ENCODE measurements around the gene KCNJ5. TPM values are rescaled to one million over a fixed set of nuclear protein-coding genes. Genes with fewer than 3 reads are reported as not detected.
"Not testable (repeated sequence)": the region's sequence is repeated elsewhere in the genome, so short reads cannot be mapped to it uniquely, and the experiment has no call there.

The KCNJ5 gene
- polyA plus RNA-seq, 1 donor from 2014 or later: not detected

DNA sequence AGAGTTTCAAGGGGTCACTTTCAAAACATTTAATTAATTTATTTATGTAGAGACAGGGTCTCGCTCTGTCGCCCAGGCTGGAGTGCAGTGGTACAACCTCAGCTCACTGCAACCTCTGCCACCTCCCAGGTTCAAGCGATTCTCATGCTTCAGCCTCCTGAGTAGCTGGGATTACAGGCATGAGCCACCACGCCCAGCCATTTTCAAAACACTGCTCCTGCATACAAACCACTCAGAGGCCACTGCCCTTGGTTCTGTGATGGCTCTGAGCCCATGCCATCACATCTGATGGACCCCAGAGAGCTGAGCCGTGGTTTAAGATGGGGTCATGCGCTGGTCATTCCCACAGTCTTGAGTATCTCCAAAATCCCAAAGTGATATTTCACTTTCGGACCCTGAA is 28.5 kb downstream of the KCNJ5 start:
- not testable (repeated sequence) for H3K36me3 Mint-ChIP-seq, H3K27ac Mint-ChIP-seq, H3K4me3 Mint-ChIP-seq, H3K4me1 Mint-ChIP-seq, H3K9me3 Mint-ChIP-seq
- peaks cover 27% of the 10 kb centered on the region for H3K27me3 Mint-ChIP-seq

DNA sequence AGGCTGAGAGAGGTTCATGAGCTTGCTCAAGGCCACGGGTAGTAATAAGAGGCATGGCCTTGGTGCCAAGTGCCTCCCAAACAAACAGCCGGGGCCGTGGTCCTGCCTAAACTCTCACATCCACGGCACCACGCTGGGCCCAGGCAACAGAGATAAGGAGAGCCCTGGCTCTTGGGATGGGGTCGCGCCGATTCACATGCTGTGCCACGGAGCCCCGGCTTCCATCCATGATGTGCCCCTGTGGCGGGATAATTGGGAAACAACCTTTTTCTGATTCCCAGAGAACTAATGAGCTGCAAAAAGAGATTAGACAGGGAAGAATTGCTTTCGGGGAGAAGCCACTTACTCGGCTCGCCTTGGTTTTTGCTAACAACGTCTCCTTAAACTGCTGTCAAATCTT is 29.5 kb downstream of the KCNJ5 start:
- Mint-ChIP-seq H3K4me1 (peaks cover 0 to 8% (median 0%) of the 10 kb centered on the region in 3 donors), H3K27me3 (peaks cover 24% of the 10 kb centered on the region), H3K27ac (no peak overlapping the region), H3K4me3 (no peak overlapping the region), H3K9me3 (peaks cover 0 to 4% (median 0%) of the 10 kb centered on the region in 3 donors), H3K36me3 (no peaks in the 10 kb centered on the region)

- Mint-ChIP-seq H3K27me3 (peaks cover 24% of the 10 kb centered on the region), H3K4me3 (peak overlapping the region in 1 of 4 donors; percentile 28), H3K36me3 (no peaks in the 10 kb centered on the region), H3K27ac (no peak overlapping the region), H3K4me1 (peaks cover 0 to 8% (median under 1%) of the 10 kb centered on the region in 3 donors), H3K9me3 (peaks cover 0 to 2% (median 0%) of the 10 kb centered on the region in 3 donors)
Measured at GRCh38 chr11:128921793-128922192, 30.6 kb downstream of the KCNJ5 start.

DNA sequence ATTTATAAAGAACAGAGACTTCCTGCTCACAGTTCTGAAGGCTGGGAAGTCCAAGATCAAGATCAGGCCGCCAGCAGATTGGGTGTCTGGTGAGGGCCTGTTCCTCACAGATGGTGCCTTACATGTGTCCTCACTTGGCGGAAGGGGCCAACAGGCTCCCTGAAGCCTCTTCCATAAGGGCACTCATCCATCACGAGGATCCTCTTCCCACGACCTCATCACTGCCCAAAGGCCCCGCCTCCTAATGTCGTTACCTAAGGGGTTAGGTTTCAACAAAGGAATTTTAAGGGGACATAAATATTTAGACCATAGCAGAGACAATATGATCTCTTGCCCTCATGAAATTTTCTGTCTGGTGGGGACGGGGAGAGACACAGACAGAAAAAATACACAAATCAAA is 32.9 kb downstream of the KCNJ5 start:
- Mint-ChIP-seq H3K27ac (no peak overlapping the region), H3K4me1 (peaks cover 7 to 19% (median 14%) of the 10 kb centered on the region in 3 donors), H3K36me3 (no peaks in the 10 kb centered on the region), H3K27me3 (peaks cover 15% of the 10 kb centered on the region), H3K9me3 (no peaks in the 10 kb centered on the region), H3K4me3 (no peak overlapping the region)

DNA sequence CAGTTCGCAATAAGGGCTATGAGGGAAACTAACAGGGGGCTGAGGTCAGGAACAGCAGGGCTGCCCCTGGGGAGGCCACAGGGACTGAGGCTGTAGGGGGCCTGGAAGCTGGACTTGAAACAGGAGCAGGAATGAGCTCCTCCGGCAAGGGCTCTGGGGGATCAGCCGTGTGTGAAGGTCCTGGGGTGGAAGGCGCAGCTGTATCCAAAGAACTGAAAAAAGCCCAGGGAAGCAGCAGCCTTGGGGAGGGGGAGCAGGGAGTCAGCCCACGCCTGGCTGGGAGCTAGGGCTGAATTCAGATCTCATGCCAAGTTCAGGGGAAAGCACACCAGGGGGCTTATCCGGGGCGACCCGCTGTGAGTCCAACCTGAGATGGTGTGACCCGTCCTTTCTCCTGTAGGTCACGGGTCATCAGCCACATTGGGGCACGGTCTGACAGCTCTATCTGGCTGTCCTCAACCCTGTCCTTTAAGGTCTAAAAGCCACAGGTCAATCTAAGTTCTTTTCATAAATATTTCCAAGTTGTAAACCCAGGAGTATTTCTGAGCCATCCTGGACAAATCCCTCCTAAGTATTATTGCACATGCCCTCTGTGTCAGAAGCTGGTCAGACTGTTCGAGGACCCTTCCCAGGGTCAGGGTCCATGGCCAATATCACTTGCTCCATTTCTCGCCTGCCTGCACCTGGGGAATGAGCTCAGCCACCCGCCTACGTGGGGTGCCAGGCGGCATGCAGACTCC is 33.5 kb downstream of the KCNJ5 start:
- Mint-ChIP-seq H3K27me3 (peaks cover 12% of the 10 kb centered on the region), H3K4me1 (peaks cover 10 to 21% (median 14%) of the 10 kb centered on the region in 3 donors), H3K4me3 (no peak overlapping the region), H3K27ac (no peak overlapping the region), H3K36me3 (no peaks in the 10 kb centered on the region), H3K9me3 (no peaks in the 10 kb centered on the region)

DNA sequence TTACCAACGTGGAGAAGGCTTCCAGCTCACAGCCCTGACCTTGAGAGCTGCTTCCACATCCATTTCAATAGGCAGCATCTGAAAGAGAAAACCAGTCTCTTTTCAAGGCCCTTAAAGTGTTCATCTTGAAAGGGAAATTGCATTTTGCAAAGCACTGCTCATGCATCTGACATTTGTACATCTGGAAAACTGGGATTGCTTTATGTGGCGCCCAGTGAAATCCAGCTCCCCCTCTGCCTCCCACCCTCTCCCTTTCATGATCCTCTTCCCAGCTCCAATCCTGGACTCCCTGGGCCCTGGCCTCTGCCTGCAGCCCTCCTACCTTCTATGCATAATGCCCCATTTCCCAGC is 34.1 kb downstream of the KCNJ5 start:
- H3K4me1 Mint-ChIP-seq: peaks cover 10 to 21% (median 14%) of the 10 kb centered on the region in 3 donors
- peaks cover 8% of the 10 kb centered on the region for H3K27me3 Mint-ChIP-seq
- H3K4me3 Mint-ChIP-seq: no peak overlapping the region
- H3K9me3 Mint-ChIP-seq: no peaks in the 10 kb centered on the region
- no peak overlapping the region for H3K27ac Mint-ChIP-seq
- H3K36me3 Mint-ChIP-seq: no peaks in the 10 kb centered on the region

DNA sequence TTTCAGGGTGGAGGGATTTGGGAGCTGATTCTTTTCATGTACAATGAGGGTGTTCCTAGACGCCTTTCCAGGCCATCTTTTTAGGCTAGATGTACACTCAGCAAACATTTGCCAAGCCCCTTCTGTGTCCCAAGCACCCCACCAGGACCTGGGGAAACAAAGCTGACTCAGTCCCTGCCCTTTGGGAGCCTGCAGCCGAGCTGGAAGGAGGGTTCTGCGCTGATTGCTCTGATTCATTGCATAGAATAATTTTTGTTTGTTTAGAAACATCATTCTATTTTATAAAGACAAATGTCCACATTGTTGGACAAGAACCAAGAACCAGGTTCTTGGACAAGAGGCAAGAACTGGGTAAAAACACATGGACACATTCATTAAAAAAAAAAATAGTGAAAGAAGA is 34.8 kb downstream of the KCNJ5 start:
- Mint-ChIP-seq H3K36me3 (no peaks in the 10 kb centered on the region), H3K4me1 (peaks cover 10 to 21% (median 14%) of the 10 kb centered on the region in 3 donors), H3K27me3 (peaks cover 5% of the 10 kb centered on the region), H3K9me3 (no peaks in the 10 kb centered on the region), H3K4me3 (no peak overlapping the region), H3K27ac (no peak overlapping the region)

GRCh38 chr11:128926437-128927107 is 35.4 kb downstream of the KCNJ5 start:
- no peak overlapping the region for H3K27ac Mint-ChIP-seq
- peaks cover 6% of the 10 kb centered on the region for H3K27me3 Mint-ChIP-seq
- no peaks in the 10 kb centered on the region for H3K36me3 Mint-ChIP-seq
- H3K4me1 Mint-ChIP-seq: peaks cover 10 to 21% (median 14%) of the 10 kb centered on the region in 3 donors
- H3K9me3 Mint-ChIP-seq: no peaks in the 10 kb centered on the region
- peak overlapping the region in 1 of 4 donors; percentile 4 for H3K4me3 Mint-ChIP-seq

DNA sequence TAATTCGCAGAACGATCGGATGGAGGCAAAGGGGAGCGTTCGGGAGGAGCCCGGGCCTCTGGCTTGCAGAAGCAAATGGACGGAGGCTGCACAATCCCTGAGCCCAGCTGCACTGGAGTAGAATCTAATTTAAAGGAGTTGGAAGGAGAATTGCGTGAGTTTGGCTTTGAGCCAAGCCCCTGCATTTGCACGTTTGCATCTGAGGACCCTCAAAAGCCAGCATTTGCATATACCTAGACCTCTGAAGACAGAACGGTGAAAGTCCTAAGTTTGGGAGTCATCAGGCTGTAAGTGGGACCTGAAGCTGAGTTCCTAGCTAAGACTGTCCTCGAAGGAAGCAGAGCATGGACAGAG is 35.9 kb downstream of the KCNJ5 start:
- no peaks in the 10 kb centered on the region for H3K9me3 Mint-ChIP-seq
- H3K4me3 Mint-ChIP-seq: peak overlapping the region in 1 of 4 donors; percentile 4
- no peaks in the 10 kb centered on the region for H3K36me3 Mint-ChIP-seq
- peaks cover 10 to 20% (median 14%) of the 10 kb centered on the region in 3 donors for H3K4me1 Mint-ChIP-seq
- H3K27ac Mint-ChIP-seq: no peak overlapping the region
- peaks cover 10% of the 10 kb centered on the region for H3K27me3 Mint-ChIP-seq

GRCh38 chr11:128927683-128928336 is 36.7 kb downstream of the KCNJ5 start:
- peaks cover 9% of the 10 kb centered on the region for H3K27me3 Mint-ChIP-seq
- H3K4me3 Mint-ChIP-seq: peak overlapping the region in 3 of 4 donors; percentile 51 to 84 (median 70)
- no peaks in the 10 kb centered on the region for H3K36me3 Mint-ChIP-seq
- H3K9me3 Mint-ChIP-seq: no peaks in the 10 kb centered on the region
- H3K4me1 Mint-ChIP-seq: peaks cover 10 to 17% (median 14%) of the 10 kb centered on the region in 3 donors
- H3K27ac Mint-ChIP-seq: no peak overlapping the region

DNA sequence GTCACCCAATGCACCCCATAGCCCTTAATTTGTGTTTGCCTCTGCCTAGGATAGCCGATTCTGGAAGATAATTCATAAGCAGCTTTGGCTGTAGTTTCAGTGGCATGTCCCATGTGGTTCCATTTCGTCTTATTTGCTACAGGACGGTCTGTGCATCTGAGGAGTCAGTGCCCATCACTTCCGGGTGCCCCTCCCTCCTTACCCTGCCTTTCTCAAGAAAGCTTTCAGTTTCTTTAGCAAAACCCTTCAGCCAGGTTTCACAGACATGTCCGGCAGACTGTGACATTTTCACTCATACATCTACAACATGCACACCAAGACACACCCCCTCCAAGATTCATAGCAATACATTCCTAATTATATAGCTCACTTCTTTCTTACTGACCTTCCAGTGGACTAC is 37.2 kb downstream of the KCNJ5 start:
- Mint-ChIP-seq H3K36me3 (no peaks in the 10 kb centered on the region), H3K4me3 (peak overlapping the region in 3 of 4 donors; percentile 51 to 84 (median 63)), H3K27me3 (peaks cover 9% of the 10 kb centered on the region), H3K9me3 (no peaks in the 10 kb centered on the region), H3K4me1 (peaks cover 10 to 17% (median 14%) of the 10 kb centered on the region in 3 donors), H3K27ac (peak overlapping the region in 1 of 3 donors; percentile 24)

DNA sequence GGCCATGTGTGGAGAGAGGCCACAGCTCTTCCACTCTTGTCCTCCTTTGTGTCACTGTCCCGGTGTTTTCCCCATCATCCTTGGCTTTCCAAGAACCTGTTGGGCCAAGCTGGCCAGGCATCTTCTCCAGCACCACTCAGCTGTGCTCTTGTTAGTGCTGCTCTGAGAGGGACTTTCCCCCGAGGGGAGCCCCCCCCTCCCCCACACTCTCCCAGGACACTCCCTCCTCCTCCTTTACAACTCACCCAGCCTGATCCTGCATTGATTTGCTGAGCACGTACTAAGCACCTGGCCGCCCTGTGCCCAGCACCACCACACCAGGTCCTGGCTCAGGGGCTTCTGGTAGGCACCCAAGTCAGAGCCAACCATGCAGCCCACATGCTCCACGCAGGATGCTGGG is 38.3 kb downstream of the KCNJ5 start:
- H3K36me3 Mint-ChIP-seq: no peaks in the 10 kb centered on the region
- H3K4me3 Mint-ChIP-seq: peak overlapping the region in 2 of 4 donors; percentile 33 to 53
- peaks cover 0 to 4% (median 0%) of the 10 kb centered on the region in 3 donors for H3K9me3 Mint-ChIP-seq
- peaks cover 9% of the 10 kb centered on the region for H3K27me3 Mint-ChIP-seq
- H3K27ac Mint-ChIP-seq: peak overlapping the region in 1 of 3 donors; percentile 51
- H3K4me1 Mint-ChIP-seq: peaks cover 10 to 17% (median 14%) of the 10 kb centered on the region in 3 donors

GRCh38 chr11:128929991-128930390 is 38.8 kb downstream of the KCNJ5 start:
- Mint-ChIP-seq H3K4me3 (peak overlapping the region in 1 of 4 donors; percentile 53), H3K4me1 (peaks cover 10 to 17% (median 14%) of the 10 kb centered on the region in 3 donors), H3K36me3 (no peaks in the 10 kb centered on the region), H3K27me3 (peaks cover 9% of the 10 kb centered on the region), H3K27ac (peak overlapping the region in 1 of 3 donors; percentile 51), H3K9me3 (peaks cover 0 to 4% (median 0%) of the 10 kb centered on the region in 3 donors)

- Mint-ChIP-seq H3K27ac (no peak overlapping the region), H3K36me3 (no peaks in the 10 kb centered on the region), H3K4me3 (no peak overlapping the region), H3K9me3 (peaks cover 0 to 4% (median 0%) of the 10 kb centered on the region in 3 donors), H3K27me3 (peaks cover 9% of the 10 kb centered on the region), H3K4me1 (peaks cover 10 to 17% (median 14%) of the 10 kb centered on the region in 3 donors)
Measured at GRCh38 chr11:128931066-128931465, 39.9 kb downstream of the KCNJ5 start.

DNA sequence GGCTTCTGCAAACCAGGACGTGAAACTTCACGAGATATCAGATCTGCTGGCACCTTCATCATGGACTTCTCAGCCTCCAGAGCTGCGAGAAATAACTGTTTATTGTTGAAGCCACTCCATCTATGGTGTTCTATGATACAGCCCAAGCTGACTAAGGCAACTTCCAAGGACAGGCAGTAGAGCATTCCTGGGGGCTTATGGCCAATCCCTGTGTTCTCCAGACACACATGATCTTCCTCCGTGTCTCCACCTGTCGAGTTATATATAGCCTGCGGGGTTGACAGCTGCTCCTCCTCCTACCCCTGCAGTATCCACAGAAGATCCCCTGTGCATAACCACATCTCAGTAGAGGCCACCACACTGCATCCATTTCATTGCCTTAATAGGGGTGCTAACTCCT is 40.5 kb downstream of the KCNJ5 start:
- Mint-ChIP-seq H3K27ac (no peak overlapping the region), H3K4me3 (no peak overlapping the region), H3K9me3 (peaks cover 0 to 4% (median 0%) of the 10 kb centered on the region in 3 donors), H3K4me1 (peaks cover 10 to 17% (median 14%) of the 10 kb centered on the region in 3 donors), H3K27me3 (peaks cover 9% of the 10 kb centered on the region), H3K36me3 (no peaks in the 10 kb centered on the region)

Data from IgD-negative memory B cell (primary cell).